KBM-7 (cell line): ENCODE data around the gene PCDH12.

Source experiments
- DNase-seq: peaks from one replicate; pipeline ENCODE4 v3.0.0-alpha.2; 2015
- in situ Hi-C: fragments of 300-500 bp; cut with MboI; formaldehyde crosslinking; loops from 2 replicates; pipeline ENCODE4 v1.14.3; 2020; ENCODE audit warnings: low sequenced_read_pairs, low pct_unique_long_range_greater_than_20kb, mixed read lengths

Gene PCDH12

GRCh38 chr5:141916522-141916921 lies 41.5 kb downstream of the PCDH12 start:
- no peak for DNase-seq
- in situ Hi-C loops, result no loop called here

GRCh38 chr5:141915881-141916336 lies 42.1 kb downstream of the PCDH12 start:
- in situ Hi-C loops, result no loop called here
- DNase-seq, result no peak

GRCh38 chr5:141914797-141915196 lies 43.2 kb downstream of the PCDH12 start:
- in situ Hi-C loops, result no loop called here
- no peak for DNase-seq

- in situ Hi-C loops, result no loop called here
- peak; percentile 79 for DNase-seq
These were observed 43.7 kb downstream of the PCDH12 start for GRCh38 chr5:141914199-141914743.

GRCh38 chr5:141913560-141914198 lies 44.3 kb downstream of the PCDH12 start:
- in situ Hi-C loops, result no loop called here
- no peak for DNase-seq

GRCh38 chr5:141910271-141910673 lies 47.7 kb downstream of the PCDH12 start:
- in situ Hi-C loops, result no loop called here
- no peak for DNase-seq

GRCh38 chr5:141909212-141909611 lies 48.8 kb downstream of the PCDH12 start:
- in situ Hi-C loops, result no loop called here

GRCh38 chr5:141908796-141909195 lies 49.2 kb downstream of the PCDH12 start:
- DNase-seq, result no peak
- in situ Hi-C loops, result no loop called here

More at GRCh38 chr5:141909212-141909611, 48.8 kb downstream of the PCDH12 start:
- DNase-seq, result no peak

- in situ Hi-C loops, result no loop called here
- DNase-seq, result no peak
These were observed 51.0 kb downstream of the PCDH12 start for GRCh38 chr5:141906972-141907371.

- in situ Hi-C loops, result no loop called here
- no peak for DNase-seq
These were observed 51.5 kb downstream of the PCDH12 start for GRCh38 chr5:141906517-141906916.

- no peak for DNase-seq
- in situ Hi-C loops, result no loop called here
These were observed 53.5 kb downstream of the PCDH12 start for GRCh38 chr5:141904551-141904950.

GRCh38 chr5:141903261-141903660 lies 54.7 kb downstream of the PCDH12 start:
- peak; percentile 69 for DNase-seq
- in situ Hi-C loops, result no loop called here

GRCh38 chr5:141902015-141902814 lies 55.8 kb downstream of the PCDH12 start:
- in situ Hi-C loops, result no loop called here
- DNase-seq, result no peak

GRCh38 chr5:141898448-141899049 lies 59.5 kb downstream of the PCDH12 start:
- DNase-seq, result no peak
- in situ Hi-C loops, result no loop called here

GRCh38 chr5:141897425-141897824 lies 60.6 kb downstream of the PCDH12 start:
- DNase-seq, result no peak
- in situ Hi-C loops, result no loop called here
